Colonic mucosa (tissue), 4 donors: ENCODE data around the gene CNTN4. TPM values are rescaled to one million over a fixed set of nuclear protein-coding genes. Genes with fewer than 3 reads are reported as not detected.
"Not testable (repeated sequence)": the region's sequence is repeated elsewhere in the genome, so short reads cannot be mapped to it uniquely, and the experiment has no call there.

Experiments used
- DNase-seq: peaks from one replicate; pipeline ENCODE4 v3.0.0-alpha.2; 2020
- H3K27ac ChIP-seq: fragments of 200-600 bp; one replicate; pipeline ENCODE4 v1.8.0; 2021
- H3K27me3 ChIP-seq: fragments of 200-600 bp; one replicate; pipeline ENCODE4 v1.8.0; 2021
- H3K36me3 ChIP-seq: fragments of 200-600 bp; one replicate; pipeline ENCODE4 v1.8.0; 2021
- H3K4me1 ChIP-seq: fragments of 200-600 bp; one replicate; pipeline ENCODE4 v1.8.0; 2021; ENCODE audit warnings: mild to moderate bottlenecking
- H3K4me3 ChIP-seq: fragments of 200-600 bp; one replicate; pipeline ENCODE4 v1.8.0; 2021
- H3K9ac ChIP-seq, 2 donors: one replicate each; pipeline ENCODE4 v1.7.0; 2013; ENCODE audit warnings: control low read depth in 2 of 2, low read depth in 2 of 2, low read length in 2 of 2
- H3K9me3 ChIP-seq: fragments of 200-600 bp; one replicate; pipeline ENCODE4 v1.8.0; 2021
- intact Hi-C: fragments of 100-400 bp; cut with DNase I; formaldehyde crosslinking; loops from one replicate; pipeline ENCODE4 v1.14.1; 2022
- total RNA-seq, 2 donors: library from RNA; stranded (reverse); fragmentation: NEBNext Ultra II Directional in 1 of 2; extraction: Animal tissue kit (Norgen Biotek cat#: 25700) in 1 of 2; gene quantifications; one replicate each; pipeline ENCODE4 v1.2.1, GENCODE V29; 2021
- TF ChIP-seq, protein P1 (sequence below): fragments of 200-600 bp; IDR thresholded peaks from one replicate; pipeline ENCODE4 v1.8.0; 2022; ENCODE audit warnings: antibody characterized with exemption, mild to moderate bottlenecking
- donor health status: healthy.
- donor health status: DM: no; HTN: no; CAD: no.
- donor health status: DM: no; HTN: no; CAD: no.

CNTN4 gene
- total RNA-seq, 2 donors from 2014 or later, result 8.2 to 19.1 TPM

DNA sequence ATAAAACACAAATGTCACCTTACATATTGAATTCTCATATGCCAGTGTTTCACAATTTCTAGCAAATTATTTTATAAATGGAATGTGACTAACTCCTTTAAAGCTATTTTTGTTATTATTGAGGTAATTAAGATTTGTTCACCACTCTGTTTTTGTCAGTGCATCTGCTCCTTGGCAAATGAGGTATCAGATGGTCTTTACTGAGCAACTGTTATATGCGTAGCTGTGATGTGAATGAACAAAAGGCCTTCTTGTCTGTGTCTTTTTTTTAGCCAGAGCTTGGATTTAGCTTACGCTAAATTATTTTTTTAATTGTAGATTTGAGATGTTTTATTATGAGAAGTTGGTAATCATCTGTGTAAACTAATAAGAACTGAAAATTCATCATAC lies 886.2 kb downstream of the CNTN4 start:
- H3K27ac ChIP-seq, result no peak overlapping the region
- no peaks in the 10 kb centered on the region for H3K4me1 ChIP-seq
- no peak for DNase-seq
- no peaks in the 10 kb centered on the region for H3K9me3 ChIP-seq
- no peaks in the 10 kb centered on the region for H3K27me3 ChIP-seq
- H3K4me3 ChIP-seq, result no peak overlapping the region
- TF ChIP-seq, protein P1, sequence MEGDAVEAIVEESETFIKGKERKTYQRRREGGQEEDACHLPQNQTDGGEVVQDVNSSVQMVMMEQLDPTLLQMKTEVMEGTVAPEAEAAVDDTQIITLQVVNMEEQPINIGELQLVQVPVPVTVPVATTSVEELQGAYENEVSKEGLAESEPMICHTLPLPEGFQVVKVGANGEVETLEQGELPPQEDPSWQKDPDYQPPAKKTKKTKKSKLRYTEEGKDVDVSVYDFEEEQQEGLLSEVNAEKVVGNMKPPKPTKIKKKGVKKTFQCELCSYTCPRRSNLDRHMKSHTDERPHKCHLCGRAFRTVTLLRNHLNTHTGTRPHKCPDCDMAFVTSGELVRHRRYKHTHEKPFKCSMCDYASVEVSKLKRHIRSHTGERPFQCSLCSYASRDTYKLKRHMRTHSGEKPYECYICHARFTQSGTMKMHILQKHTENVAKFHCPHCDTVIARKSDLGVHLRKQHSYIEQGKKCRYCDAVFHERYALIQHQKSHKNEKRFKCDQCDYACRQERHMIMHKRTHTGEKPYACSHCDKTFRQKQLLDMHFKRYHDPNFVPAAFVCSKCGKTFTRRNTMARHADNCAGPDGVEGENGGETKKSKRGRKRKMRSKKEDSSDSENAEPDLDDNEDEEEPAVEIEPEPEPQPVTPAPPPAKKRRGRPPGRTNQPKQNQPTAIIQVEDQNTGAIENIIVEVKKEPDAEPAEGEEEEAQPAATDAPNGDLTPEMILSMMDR, result no peak
- no peaks in the 10 kb centered on the region for H3K36me3 ChIP-seq
- intact Hi-C loops, result no loop called here
- no peak overlapping the region for H3K9ac ChIP-seq

- H3K36me3 ChIP-seq, result no peaks in the 10 kb centered on the region
- no peak overlapping the region for H3K9ac ChIP-seq
- no peak overlapping the region for H3K4me3 ChIP-seq
- no peaks in the 10 kb centered on the region for H3K4me1 ChIP-seq
- no peaks in the 10 kb centered on the region for H3K27me3 ChIP-seq
- no peak overlapping the region for H3K27ac ChIP-seq
- intact Hi-C loops, result no loop called here
- H3K9me3 ChIP-seq, result no peaks in the 10 kb centered on the region
- no peak for DNase-seq
- TF ChIP-seq, protein P1, result no peak
These were observed 886.8 kb downstream of the CNTN4 start for GRCh38 chr3:2985479-2985878.

DNA sequence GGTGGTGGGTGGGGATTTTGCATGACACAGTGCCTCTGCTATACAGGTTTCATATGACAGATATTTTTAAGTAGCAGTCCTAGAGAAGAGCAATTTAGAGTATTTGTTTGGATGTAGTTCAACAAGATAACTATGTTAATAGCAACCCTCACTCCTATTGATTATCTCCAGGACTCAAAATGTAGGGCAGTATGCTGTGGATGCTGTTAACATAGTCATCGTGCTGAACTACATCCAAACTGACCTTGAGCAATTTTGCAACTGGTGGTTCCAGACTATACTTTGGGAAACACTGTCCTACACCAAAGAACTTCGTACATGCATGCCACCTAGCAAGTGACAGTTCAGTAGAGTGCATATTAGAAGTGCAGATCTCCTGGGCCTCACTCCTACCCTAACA lies 893.9 kb downstream of the CNTN4 start:
- TF ChIP-seq, protein P1, result no peak
- Histone ChIP-seq H3K36me3 (no peaks in the 10 kb centered on the region), H3K4me1 (no peaks in the 10 kb centered on the region), H3K9me3 (no peaks in the 10 kb centered on the region), H3K27me3 (no peaks in the 10 kb centered on the region), H3K9ac (no peak overlapping the region), H3K4me3 (no peak overlapping the region), H3K27ac (no peak overlapping the region)
- DNase-seq, result no peak
- intact Hi-C loops, result no loop called here

DNA sequence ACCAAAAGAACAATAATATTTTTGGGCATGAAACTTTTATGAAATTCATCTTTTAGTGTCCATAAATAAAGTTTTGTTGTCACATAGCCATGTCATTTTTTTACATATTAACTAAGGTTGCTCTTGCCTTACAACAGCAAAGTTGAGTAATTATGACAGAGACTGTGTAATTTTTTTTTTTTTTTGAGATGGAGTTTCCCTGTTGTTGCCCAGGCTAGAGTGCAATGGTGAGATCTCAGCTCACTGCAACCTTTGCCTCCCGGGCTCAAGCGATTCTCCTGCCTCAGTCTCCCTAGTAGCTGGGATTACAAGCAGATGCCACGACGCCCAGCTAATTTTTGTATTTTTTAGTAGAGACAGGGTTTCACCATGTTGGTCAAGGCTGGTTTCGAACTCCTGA lies 894.5 kb downstream of the CNTN4 start:
- DNase-seq, H3K4me1 ChIP-seq, H3K36me3 ChIP-seq, H3K27me3 ChIP-seq, H3K27ac ChIP-seq, H3K4me3 ChIP-seq, H3K9me3 ChIP-seq, H3K9ac ChIP-seq, intact Hi-C loops: not testable (repeated sequence)

GRCh38 chr3:2993736-2994135 lies 895.1 kb downstream of the CNTN4 start:
- no peaks in the 10 kb centered on the region for H3K4me1 ChIP-seq
- no peak for DNase-seq
- no peaks in the 10 kb centered on the region for H3K9me3 ChIP-seq
- intact Hi-C loops, result no loop called here
- TF ChIP-seq, protein P1, result no peak
- no peak overlapping the region for H3K4me3 ChIP-seq
- no peaks in the 10 kb centered on the region for H3K36me3 ChIP-seq
- no peak overlapping the region for H3K27ac ChIP-seq
- no peaks in the 10 kb centered on the region for H3K27me3 ChIP-seq
- no peak overlapping the region for H3K9ac ChIP-seq

GRCh38 chr3:2995195-2995594 lies 896.5 kb downstream of the CNTN4 start:
- DNase-seq, result no peak
- Histone ChIP-seq H3K27ac (no peak overlapping the region), H3K9me3 (no peaks in the 10 kb centered on the region), H3K36me3 (no peaks in the 10 kb centered on the region), H3K4me1 (no peaks in the 10 kb centered on the region), H3K9ac (no peak overlapping the region), H3K4me3 (no peak overlapping the region), H3K27me3 (no peaks in the 10 kb centered on the region)
- intact Hi-C loops, result no loop called here
- TF ChIP-seq, protein P1, result no peak
